Measurements from ENCODE around the gene HDAC8.

DNA sequence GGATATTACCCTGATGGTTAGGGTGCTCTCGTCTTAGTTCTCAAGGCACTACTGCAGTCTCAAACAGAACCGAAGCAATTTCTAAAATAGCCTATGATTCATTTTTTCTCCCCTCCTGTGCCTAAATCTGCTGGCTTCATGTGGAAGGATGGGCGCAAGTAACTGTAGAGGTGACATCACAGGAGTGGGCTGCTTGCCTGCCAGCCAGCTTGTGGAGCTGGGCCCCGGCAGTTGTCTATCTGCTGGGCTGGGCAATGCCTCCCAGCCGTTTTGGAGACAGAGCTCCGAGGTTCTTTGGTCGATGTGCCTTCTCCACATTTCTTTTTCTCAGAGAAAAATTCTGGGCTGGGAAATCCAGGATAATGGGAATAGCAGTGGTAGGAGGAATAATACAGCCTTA is 232.6 kb downstream of the HDAC8 start:
- TF ChIP-seq SP2 (IDR thresholded peaks at IDR 0.05; ENCODE audit: extremely low read depth, low read depth, low read length, poor library complexity, severe bottlenecking) (no peak), YY1 (IDR thresholded peaks at IDR 0.05; ENCODE audit: borderline replicate concordance in 1 of 3, control insufficient read depth in 1 of 3, extremely low read depth in 1 of 3, insufficient read depth in 3 of 3, insufficient read length in 1 of 3, insufficient replicate concordance in 2 of 3, low read depth in 1 of 3, low read length in 2 of 3) (no peak), POLR2AphosphoS5 (IDR thresholded peaks at IDR 0.05; ENCODE audit: control insufficient read depth, insufficient read depth, low read depth, low read length) (no peak), RNF2 (IDR thresholded peaks at IDR 0.05) (no peak), MEIS2 (IDR thresholded peaks at IDR 0.05; ENCODE audit: partially characterized antibody) (no peak), KDM1A (IDR thresholded peaks at IDR 0.05) (no peak), SAFB2 (IDR thresholded peaks at IDR 0.05; ENCODE audit: borderline replicate concordance, low read depth, low read length, severe bottlenecking) (no peak), SPI1 (IDR thresholded peaks at IDR 0.05; ENCODE audit: borderline replicate concordance, low read depth, low read length) (no peak), HDAC8 (tag; IDR thresholded peaks at IDR 0.05) (no peak), MYC (IDR thresholded peaks at IDR 0.05; ENCODE audit: low read depth, low read length) (no peak), MYC (CRISPR knock-in tag; IDR thresholded peaks at IDR 0.05; ENCODE audit: borderline replicate concordance, low read depth) (no peak), CEBPB (tag; IDR thresholded peaks at IDR 0.05) (no peak), ZNF253 (CRISPR knock-in tag; conservative IDR thresholded peaks at IDR 0.05) (no peak)
- TF ChIP-seq, protein P1, sequence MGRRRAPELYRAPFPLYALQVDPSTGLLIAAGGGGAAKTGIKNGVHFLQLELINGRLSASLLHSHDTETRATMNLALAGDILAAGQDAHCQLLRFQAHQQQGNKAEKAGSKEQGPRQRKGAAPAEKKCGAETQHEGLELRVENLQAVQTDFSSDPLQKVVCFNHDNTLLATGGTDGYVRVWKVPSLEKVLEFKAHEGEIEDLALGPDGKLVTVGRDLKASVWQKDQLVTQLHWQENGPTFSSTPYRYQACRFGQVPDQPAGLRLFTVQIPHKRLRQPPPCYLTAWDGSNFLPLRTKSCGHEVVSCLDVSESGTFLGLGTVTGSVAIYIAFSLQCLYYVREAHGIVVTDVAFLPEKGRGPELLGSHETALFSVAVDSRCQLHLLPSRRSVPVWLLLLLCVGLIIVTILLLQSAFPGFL (CRISPR knock-in tag; IDR thresholded peaks at IDR 0.05), result no peak
